GM23248 (cell line): ENCODE measurements around the gene TUSC2. TPM values are rescaled to one million over a fixed set of nuclear protein-coding genes. Genes with fewer than 3 reads are reported as not detected.

Source experiments
- DNase-seq: peaks from one replicate; pipeline ENCODE4 v3.0.0-alpha.2; 2015
- H2AFZ ChIP-seq: fragments of 200-600 bp; sonication (generic); 2 replicates; pipeline ENCODE4 v1.6.1; 2016; ENCODE audit warnings: antibody characterized with exemption
- H3F3A ChIP-seq: fragments of 200-600 bp; sonication (generic); 2 replicates; pipeline ENCODE4 v1.6.1; 2016; ENCODE audit warnings: mild to moderate bottlenecking, antibody characterized with exemption, mixed run types; ENCODE audit not compliant: insufficient read depth
- H3K27ac ChIP-seq: fragments of 200-600 bp; sonication (generic); 2 replicates; pipeline ENCODE4 v1.5.1; 2016; ENCODE audit warnings: mild to moderate bottlenecking
- H3K27me3 ChIP-seq: fragments of 200-600 bp; sonication (generic); replicated peaks from 2 replicates; pipeline ENCODE4 v1.6.1; 2016; ENCODE audit warnings: mild to moderate bottlenecking; ENCODE audit not compliant: insufficient read depth
- H3K36me3 ChIP-seq: fragments of 200-600 bp; sonication (generic); 2 replicates; pipeline ENCODE4 v1.6.1; 2016; ENCODE audit warnings: low read depth, mild to moderate bottlenecking
- H3K4me1 ChIP-seq: fragments of 200-600 bp; sonication (generic); 2 replicates; pipeline ENCODE4 v1.6.1; 2016; ENCODE audit warnings: mild to moderate bottlenecking; ENCODE audit not compliant: insufficient read depth
- H3K4me2 ChIP-seq: fragments of 200-600 bp; sonication (generic); one replicate; pipeline ENCODE4 v1.6.1; 2016; ENCODE audit warnings: mild to moderate bottlenecking; ENCODE audit not compliant: unreplicated experiment
- H3K4me3 ChIP-seq: fragments of 200-600 bp; sonication (generic); 2 replicates; pipeline ENCODE4 v1.5.1; 2016; ENCODE audit warnings: mild to moderate bottlenecking
- H3K79me2 ChIP-seq: fragments of 200-600 bp; sonication (generic); 2 replicates; pipeline ENCODE4 v1.6.1; 2016; ENCODE audit warnings: mild to moderate bottlenecking; ENCODE audit not compliant: insufficient read depth
- H3K9ac ChIP-seq: fragments of 200-600 bp; sonication (generic); 2 replicates; pipeline ENCODE4 v1.6.1; 2016; ENCODE audit warnings: mild to moderate bottlenecking
- H3K9me2 ChIP-seq: fragments of 200-600 bp; sonication (generic); 2 replicates; pipeline ENCODE4 v1.6.1; 2016; ENCODE audit warnings: mixed run types, mild to moderate bottlenecking, moderate library complexity; ENCODE audit not compliant: insufficient read depth
- H3K9me3 ChIP-seq: fragments of 200-600 bp; sonication (generic); one replicate; pipeline ENCODE4 v1.6.1; 2017; ENCODE audit warnings: low read depth
- H4K20me1 ChIP-seq: fragments of 200-600 bp; sonication (generic); 2 replicates; pipeline ENCODE4 v1.6.0; 2016; ENCODE audit not compliant: insufficient read depth
- EZH2 ChIP-seq: fragments of 200-600 bp; sonication (generic); IDR thresholded peaks from 2 replicates; pipeline ENCODE4 v1.6.1; 2018; ENCODE audit warnings: antibody characterized with exemption, mild to moderate bottlenecking; ENCODE audit not compliant: insufficient read depth, poor library complexity, severe bottlenecking
- EZH2phosphoT487 ChIP-seq: fragments of 200-600 bp; sonication (generic); IDR thresholded peaks from 2 replicates; pipeline ENCODE4 v1.6.1; 2018; ENCODE audit warnings: antibody characterized with exemption, moderate library complexity, mild to moderate bottlenecking, low read depth; ENCODE audit not compliant: insufficient read depth
- whole genome bisulfite sequencing, 2 experiments: methylation state at CpG; one replicate each; pipeline ENCODE4 v1.1.6; 2015 to 2017; ENCODE audit warnings: low lambda C conversion rate in 2 of 2, low coverage in 1 of 2; ENCODE audit errors: missing lambda C conversion rate in 2 of 2; 5-methylcytosine and 5-hydroxymethylcytosine counted together
- in situ Hi-C: fragments of 300-500 bp; cut with MboI; formaldehyde crosslinking; loops from 2 replicates; pipeline ENCODE4 v1.15.0; 2020
- polyA plus RNA-seq: library from polyadenylated mRNA; unstranded; fragments of >200 nt; fragmentation: Nextera tagmentation; extraction: Ambion mirVana; gene quantifications from 2 replicates; pipeline ENCODE4 v1.2.1, GENCODE V29; 2016
- total RNA-seq: library from RNA; depleted of rRNA; stranded (reverse); fragments of >200 nt; shearing (Covaris generic); gene quantifications from 2 replicates; pipeline ENCODE4 v1.2.3, GENCODE V29; 2014

TUSC2 gene
- total and polyA plus RNA-seq, 2 experiments from 2014 or later = 32.5 to 46.5 TPM

DNA sequence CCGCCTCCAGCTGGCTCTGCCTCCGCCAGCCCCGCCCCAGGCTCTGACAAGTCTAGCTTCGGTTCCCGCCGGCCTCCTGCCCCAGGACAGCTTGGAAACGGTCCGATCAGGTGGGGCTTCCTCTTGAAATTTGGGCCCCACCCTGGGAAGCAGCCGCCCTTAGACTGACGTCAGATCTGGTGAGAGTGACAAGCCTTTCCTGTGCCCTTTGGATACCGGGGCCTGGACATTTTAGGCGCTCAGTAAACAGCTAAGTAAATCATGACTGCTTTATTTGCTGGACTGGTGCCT is 28.4 kb downstream of the TUSC2 start:
- Histone ChIP-seq H4K20me1 (no peaks in the 10 kb centered on the region), H3F3A (peaks cover 11% of the 10 kb centered on the region), H3K9me3 (no peaks in the 10 kb centered on the region), H3K27ac (peak overlapping the region; percentile 89), H3K4me2 (peak overlapping the region; percentile 80), H3K79me2 (no peaks in the 10 kb centered on the region), H2AFZ (peak overlapping the region; percentile 75), H3K9ac (peak overlapping the region; percentile 82), H3K36me3 (no peaks in the 10 kb centered on the region), H3K4me3 (peak overlapping the region; percentile 68), H3K27me3 (no peaks in the 10 kb centered on the region), H3K4me1 (peaks cover 11% of the 10 kb centered on the region), H3K9me2 (no peaks in the 10 kb centered on the region)
- 2 to 3% methylated on average over 12 of the region's 12 CpGs for WGBS, 2 experiments
- in situ Hi-C loops = no loop called here
- TF ChIP-seq EZH2phosphoT487 (no peak), EZH2 (no peak)
- no peak for DNase-seq

GRCh38 chr3:50298836-50299637 is 29.0 kb downstream of the TUSC2 start, which contains the start of the genes HYAL3 and NAA80:
Gene HYAL3 (minus strand): TSS chr3:50299405. CDS start chr3:50295602, 3,803 bp downstream.
Gene NAA80 (minus strand): TSS chr3:50299405. CDS start chr3:50297463, 1,942 bp downstream.
- WGBS, 2 experiments = 1% methylated on average over 50 to 51 of the region's 61 CpGs
- in situ Hi-C loops = no loop called here
- no peaks in the 10 kb centered on the region for H3K9me2 ChIP-seq

DNA sequence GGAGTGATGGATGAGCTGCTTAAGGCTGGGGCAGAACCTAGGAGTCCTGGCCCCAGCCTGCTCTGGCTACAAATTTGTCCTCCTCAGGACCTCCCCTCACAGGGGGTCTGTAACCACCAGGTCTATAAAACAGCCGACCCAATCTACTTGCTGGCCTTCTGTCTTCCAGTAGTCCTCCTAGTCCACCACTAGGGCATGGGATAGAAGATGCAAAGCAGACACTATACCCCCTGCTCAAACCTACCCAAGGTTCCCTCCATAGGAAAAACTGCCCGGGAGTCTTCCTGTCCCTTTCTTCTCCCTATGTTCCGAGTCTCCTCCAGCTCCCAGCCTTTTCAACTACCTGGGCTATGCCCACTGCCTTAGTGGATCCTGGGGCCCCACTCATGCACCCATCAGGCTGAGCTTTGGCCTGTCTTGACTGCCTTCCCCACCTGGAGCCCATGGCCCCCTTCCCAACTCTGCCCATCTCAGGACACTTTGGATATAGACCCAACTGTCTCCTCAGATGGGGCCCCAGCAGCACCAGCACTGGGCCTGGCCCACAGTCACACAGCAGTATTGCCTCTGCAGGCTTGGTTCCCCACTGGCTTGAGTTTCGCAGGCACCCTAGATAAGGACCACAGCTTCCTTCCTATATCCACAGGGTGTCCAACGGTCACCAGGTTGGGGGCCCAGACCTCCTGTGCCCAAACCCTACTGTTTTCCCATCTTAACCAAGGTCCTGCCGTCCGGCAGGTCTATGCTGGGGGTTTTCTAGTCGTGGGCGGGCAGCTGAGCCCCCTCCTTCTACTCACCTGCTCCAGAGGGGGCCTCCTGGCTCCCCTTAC is 29.9 kb downstream of the TUSC2 start:
- peak overlapping the region; percentile 94; the same call in 1 of the 2 replicates for H2AFZ ChIP-seq
- H3K27ac ChIP-seq = no peak overlapping the region

More at GRCh38 chr3:50298836-50299637, 29.0 kb downstream of the TUSC2 start, which contains the start of the genes HYAL3 and NAA80:
- Histone ChIP-seq H2AFZ (peak within 1 kb of the TSS; percentile 94), H3K4me2 (peak within 1 kb of the TSS; percentile 94), H3K79me2 (no peaks in the 10 kb centered on the region), H3F3A (peaks cover 11% of the 10 kb centered on the region), H3K36me3 (no peaks in the 10 kb centered on the region), H3K27me3 (no peaks in the 10 kb centered on the region), H3K27ac (peak within 1 kb of the TSS; percentile 89), H3K4me3 (peak within 1 kb of the TSS; percentile 90), H3K9ac (peak within 1 kb of the TSS; percentile 93), H3K4me1 (peaks cover 11% of the 10 kb centered on the region), H4K20me1 (no peaks in the 10 kb centered on the region), H3K9me3 (no peaks in the 10 kb centered on the region)
- DNase-seq = peak; percentile 100
- TF ChIP-seq EZH2 = no peak
- no peak for TF ChIP-seq EZH2phosphoT487

DNA sequence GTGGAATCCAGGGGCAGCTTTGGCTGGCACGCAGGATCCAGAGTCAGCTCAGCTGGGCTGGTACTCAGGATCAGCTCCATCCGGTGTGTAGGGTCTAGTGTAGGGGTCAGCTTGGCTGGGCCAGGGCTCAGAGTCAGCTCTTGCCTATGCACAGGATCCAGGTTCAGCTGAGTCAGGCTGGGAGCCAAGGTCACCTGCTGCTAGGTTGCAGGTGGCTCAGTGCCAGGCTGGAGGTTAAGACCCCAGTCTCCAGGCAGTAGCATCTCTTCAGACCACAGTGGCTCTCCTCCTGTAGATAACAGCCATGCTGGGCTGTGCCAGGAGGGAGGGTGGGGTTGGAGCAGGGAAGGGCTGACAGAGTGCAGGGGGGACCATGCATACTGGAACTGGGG is 30.6 kb downstream of the TUSC2 start:
- Histone ChIP-seq H3K4me2 (no peak overlapping the region), H3K4me1 (peaks cover 16% of the 10 kb centered on the region), H3K79me2 (no peaks in the 10 kb centered on the region), H3K9me3 (no peaks in the 10 kb centered on the region), H4K20me1 (no peaks in the 10 kb centered on the region), H3K9me2 (no peaks in the 10 kb centered on the region), H3K36me3 (no peaks in the 10 kb centered on the region), H3F3A (peaks cover 11% of the 10 kb centered on the region), H2AFZ (no peak overlapping the region), H3K27ac (no peak overlapping the region), H3K27me3 (no peaks in the 10 kb centered on the region), H3K4me3 (no peak overlapping the region), H3K9ac (no peak overlapping the region)
- in situ Hi-C loops = no loop called here
- no peak for DNase-seq
- WGBS, 2 experiments = 96 to 100% methylated on average over 2 of the region's 2 CpGs
- TF ChIP-seq EZH2phosphoT487 = no peak
- no peak for TF ChIP-seq EZH2

More for the DNA sequence above, 29.9 kb downstream of the TUSC2 start:
- 50 to 54% methylated on average over 7 to 9 of the region's 9 CpGs for WGBS, 2 experiments
- Histone ChIP-seq H3K27me3 (no peaks in the 10 kb centered on the region), H3K4me2 (peak overlapping the region; percentile 94), H3F3A (peaks cover 11% of the 10 kb centered on the region), H3K79me2 (no peaks in the 10 kb centered on the region), H3K36me3 (no peaks in the 10 kb centered on the region), H3K4me3 (peak overlapping the region; percentile 90), H3K4me1 (peaks cover 11% of the 10 kb centered on the region), H3K9me2 (no peaks in the 10 kb centered on the region), H3K9ac (peak overlapping the region; percentile 93), H3K9me3 (no peaks in the 10 kb centered on the region), H4K20me1 (no peaks in the 10 kb centered on the region)
- peak; percentile 45 for DNase-seq
- in situ Hi-C loops = no loop called here
- TF ChIP-seq EZH2 (no peak), EZH2phosphoT487 (no peak)
